Duodenal mucosa (tissue), 2 donors: ENCODE results near the gene JDP2.
A peak's percentile ranks its signal among the peaks of the same experiment; 100 is the strongest.

ENCODE experiments used
- H3K27ac ChIP-seq: one replicate; pipeline ENCODE4 v1.7.0; 2013; ENCODE audit warnings: low read depth, low read length
- H3K27me3 ChIP-seq, 2 donors: one replicate each; pipeline ENCODE4 v1.7.0; 2013; ENCODE audit warnings: low read length in 2 of 2, control low read depth in 1 of 2; ENCODE audit not compliant: insufficient read depth in 2 of 2, control insufficient read depth in 1 of 2
- H3K36me3 ChIP-seq, 2 donors: one replicate each; pipeline ENCODE4 v1.7.0; 2013; ENCODE audit warnings: low read length in 2 of 2, control low read depth in 1 of 2; ENCODE audit not compliant: insufficient read depth in 2 of 2, control insufficient read depth in 1 of 2
- H3K4me1 ChIP-seq, 2 donors: one replicate each; pipeline ENCODE4 v1.7.0; 2013; ENCODE audit warnings: low read length in 2 of 2, control low read depth in 1 of 2; ENCODE audit not compliant: insufficient read depth in 2 of 2, control insufficient read depth in 1 of 2
- H3K4me3 ChIP-seq, 2 donors: one replicate each; pipeline ENCODE4 v1.7.0; 2013; ENCODE audit warnings: low read length in 2 of 2, low read depth in 1 of 2
- H3K9ac ChIP-seq, 2 donors: one replicate each; pipeline ENCODE4 v1.7.0; 2013; ENCODE audit warnings: low read length in 2 of 2, low read depth in 1 of 2
- H3K9me3 ChIP-seq, 2 donors: one replicate each; pipeline ENCODE4 v1.7.0; 2013; ENCODE audit warnings: low read length in 2 of 2, control low read depth in 1 of 2; ENCODE audit not compliant: control insufficient read depth in 1 of 2

Gene JDP2

GRCh38 chr14:75442642-75443041, 14.8 kb downstream of the JDP2 start:
- no peak overlapping the region for H3K27ac ChIP-seq
- H3K4me3 ChIP-seq = no peak overlapping the region
- H3K4me1 ChIP-seq = peaks cover 13 to 16% of the 10 kb centered on the region in 2 donors
- H3K9ac ChIP-seq = no peak overlapping the region
- no peaks in the 10 kb centered on the region for H3K27me3 ChIP-seq
- H3K36me3 ChIP-seq = peaks cover 34 to 61% of the 10 kb centered on the region in 2 donors
- H3K9me3 ChIP-seq = no peaks in the 10 kb centered on the region

GRCh38 chr14:75443203-75443969, 15.6 kb downstream of the JDP2 start:
- Histone ChIP-seq H3K9ac (no peak overlapping the region), H3K9me3 (no peaks in the 10 kb centered on the region), H3K27ac (no peak overlapping the region), H3K4me1 (peaks cover 11 to 12% of the 10 kb centered on the region in 2 donors), H3K4me3 (no peak overlapping the region), H3K36me3 (peaks cover 26 to 55% of the 10 kb centered on the region in 2 donors), H3K27me3 (no peaks in the 10 kb centered on the region)

GRCh38 chr14:75445236-75445635, 17.4 kb downstream of the JDP2 start:
- peaks cover 28 to 30% of the 10 kb centered on the region in 2 donors for H3K4me1 ChIP-seq
- H3K36me3 ChIP-seq = peaks cover 15 to 38% of the 10 kb centered on the region in 2 donors
- no peak overlapping the region for H3K27ac ChIP-seq
- H3K9me3 ChIP-seq = no peaks in the 10 kb centered on the region
- no peak overlapping the region for H3K4me3 ChIP-seq
- no peaks in the 10 kb centered on the region for H3K27me3 ChIP-seq
- H3K9ac ChIP-seq = no peak overlapping the region

GRCh38 chr14:75445963-75446362, 18.1 kb downstream of the JDP2 start:
- H3K4me1 ChIP-seq = peaks cover 28 to 33% of the 10 kb centered on the region in 2 donors
- H3K9ac ChIP-seq = no peak overlapping the region
- no peak overlapping the region for H3K27ac ChIP-seq
- no peak overlapping the region for H3K4me3 ChIP-seq
- no peaks in the 10 kb centered on the region for H3K27me3 ChIP-seq
- H3K36me3 ChIP-seq = peaks cover 9 to 31% of the 10 kb centered on the region in 2 donors
- no peaks in the 10 kb centered on the region for H3K9me3 ChIP-seq

- Histone ChIP-seq H3K9me3 (no peaks in the 10 kb centered on the region), H3K27me3 (no peaks in the 10 kb centered on the region), H3K4me3 (no peak overlapping the region), H3K27ac (no peak overlapping the region), H3K4me1 (peaks cover 32 to 38% of the 10 kb centered on the region in 2 donors), H3K36me3 (peaks cover 9 to 27% of the 10 kb centered on the region in 2 donors), H3K9ac (no peak overlapping the region)
Observed at GRCh38 chr14:75446447-75446846, 18.6 kb downstream of the JDP2 start.

- peaks cover 41 to 55% of the 10 kb centered on the region in 2 donors for H3K4me1 ChIP-seq
- no peak overlapping the region for H3K4me3 ChIP-seq
- H3K27me3 ChIP-seq = no peaks in the 10 kb centered on the region
- H3K9me3 ChIP-seq = no peaks in the 10 kb centered on the region
- no peak overlapping the region for H3K27ac ChIP-seq
- peaks cover under 1 to 24% of the 10 kb centered on the region in 2 donors for H3K36me3 ChIP-seq
- H3K9ac ChIP-seq = no peak overlapping the region
Observed at GRCh38 chr14:75448209-75448608, 20.4 kb downstream of the JDP2 start.

GRCh38 chr14:75449036-75449435, 21.2 kb downstream of the JDP2 start:
- H3K9me3 ChIP-seq = no peaks in the 10 kb centered on the region
- no peaks in the 10 kb centered on the region for H3K27me3 ChIP-seq
- H3K4me1 ChIP-seq = peaks cover 49 to 62% of the 10 kb centered on the region in 2 donors
- peaks cover 0 to 23% of the 10 kb centered on the region in 2 donors for H3K36me3 ChIP-seq
- H3K27ac ChIP-seq = no peak overlapping the region
- H3K4me3 ChIP-seq = no peak overlapping the region
- no peak overlapping the region for H3K9ac ChIP-seq

GRCh38 chr14:75449696-75450095, 21.9 kb downstream of the JDP2 start:
- Histone ChIP-seq H3K27ac (peak overlapping the region; percentile 49), H3K9me3 (no peaks in the 10 kb centered on the region), H3K4me3 (peak overlapping the region; percentile 36 to 44), H3K36me3 (peaks cover 0 to 17% of the 10 kb centered on the region in 2 donors), H3K9ac (peak overlapping the region; percentile 9 to 48), H3K4me1 (peaks cover 56 to 69% of the 10 kb centered on the region in 2 donors), H3K27me3 (no peaks in the 10 kb centered on the region)

GRCh38 chr14:75450381-75451276, 22.8 kb downstream of the JDP2 start:
- Histone ChIP-seq H3K4me3 (peak overlapping the region; percentile 36 to 44), H3K27ac (peak overlapping the region; percentile 49)

GRCh38 chr14:75452324-75452723, 24.5 kb downstream of the JDP2 start:
- Histone ChIP-seq H3K9me3 (no peaks in the 10 kb centered on the region), H3K9ac (no peak overlapping the region), H3K4me1 (peaks cover 72 to 77% of the 10 kb centered on the region in 2 donors), H3K36me3 (peaks cover 0 to 14% of the 10 kb centered on the region in 2 donors), H3K27me3 (no peaks in the 10 kb centered on the region), H3K27ac (no peak overlapping the region), H3K4me3 (no peak overlapping the region)

More at GRCh38 chr14:75450381-75451276, 22.8 kb downstream of the JDP2 start:
- H3K36me3 ChIP-seq = peaks cover 0 to 8% of the 10 kb centered on the region in 2 donors
- H3K27me3 ChIP-seq = no peaks in the 10 kb centered on the region
- peak overlapping the region; percentile 9 to 48 for H3K9ac ChIP-seq
- peaks cover 65 to 78% of the 10 kb centered on the region in 2 donors for H3K4me1 ChIP-seq
- H3K9me3 ChIP-seq = no peaks in the 10 kb centered on the region
